ENCODE measurements around the gene DNAJC10. TPM values are rescaled to one million over a fixed set of nuclear protein-coding genes. Genes with fewer than 3 reads are reported as not detected.

Gene DNAJC10
- total and polyA plus RNA-seq, 9 of the 15 experiments (the other 6 are each of a cell fraction or from before 2014, with no cell fraction given): 9.8 to 77.7 (median 57.3) TPM

- TF ChIP-seq HEY1 (CRISPR knock-in tag; IDR thresholded peaks at IDR 0.05; ENCODE audit: borderline replicate concordance): no peak
- TF ChIP-seq CLOCK (CRISPR knock-in tag; IDR thresholded peaks at IDR 0.05; ENCODE audit: borderline replicate concordance): no peak
- TF ChIP-seq ZNF282 (CRISPR knock-in tag; IDR thresholded peaks at IDR 0.05): peak; percentile 95
- TF ChIP-seq UBTF (IDR thresholded peaks at IDR 0.05; ENCODE audit: borderline replicate concordance in 1 of 2, low read depth in 2 of 2, low read length in 2 of 2): peak in 1 of 2 experiments; percentile 72; a peak in 1 of 4 replicates
- peak; percentile 52 for TF ChIP-seq JUND (IDR thresholded peaks at IDR 0.05; ENCODE audit: borderline replicate concordance, low read depth, low read length)
- no peak; the same call in 2 of the 3 replicates for TF ChIP-seq JUND (tag; IDR thresholded peaks at IDR 0.05; ENCODE audit: borderline replicate concordance, low read depth, low read length)
- TF ChIP-seq EP300 (IDR thresholded peaks at IDR 0.05; ENCODE audit: low read length): peak; percentile 22; the same call in 1 of the 2 replicates
- no peak for TF ChIP-seq SRSF9 (IDR thresholded peaks at IDR 0.05; ENCODE audit: borderline replicate concordance, low read depth, low read length)
- TF ChIP-seq ILF3 (IDR thresholded peaks at IDR 0.05; ENCODE audit: borderline replicate concordance): no peak
- TF ChIP-seq ZNF668 (CRISPR knock-in tag; IDR thresholded peaks at IDR 0.05): no peak
- TF ChIP-seq ZNF57 (CRISPR knock-in tag; IDR thresholded peaks at IDR 0.05): no peak
- no peak for TF ChIP-seq HSF4 (CRISPR knock-in tag; IDR thresholded peaks at IDR 0.05; ENCODE audit: borderline replicate concordance)
- no peak for TF ChIP-seq ZNF79 (CRISPR knock-in tag; IDR thresholded peaks at IDR 0.05; ENCODE audit: low read depth)
- peak; percentile 75; the same call in 1 of the 2 replicates for TF ChIP-seq MBD2 (IDR thresholded peaks at IDR 0.05; ENCODE audit: borderline replicate concordance, low read depth)
- peak; percentile 95 for TF ChIP-seq SUPT5H (IDR thresholded peaks at IDR 0.05)
- peak; percentile 75 for TF ChIP-seq TAF1 (IDR thresholded peaks at IDR 0.05; ENCODE audit: control insufficient read depth, extremely low read depth, insufficient read depth, low read length, severe bottlenecking)
- peak; percentile 21 for TF ChIP-seq E2F8 (IDR thresholded peaks at IDR 0.05; ENCODE audit: low read depth, partially characterized antibody)
- TF ChIP-seq POLR2B (IDR thresholded peaks at IDR 0.05; ENCODE audit: low read depth, partially characterized antibody): peak; percentile 85
Measured at GRCh38 chr2:182715892-182716649, at the start of gene DNAJC10 (continued).
